ENCODE results near the gene ILRUN.

DNA sequence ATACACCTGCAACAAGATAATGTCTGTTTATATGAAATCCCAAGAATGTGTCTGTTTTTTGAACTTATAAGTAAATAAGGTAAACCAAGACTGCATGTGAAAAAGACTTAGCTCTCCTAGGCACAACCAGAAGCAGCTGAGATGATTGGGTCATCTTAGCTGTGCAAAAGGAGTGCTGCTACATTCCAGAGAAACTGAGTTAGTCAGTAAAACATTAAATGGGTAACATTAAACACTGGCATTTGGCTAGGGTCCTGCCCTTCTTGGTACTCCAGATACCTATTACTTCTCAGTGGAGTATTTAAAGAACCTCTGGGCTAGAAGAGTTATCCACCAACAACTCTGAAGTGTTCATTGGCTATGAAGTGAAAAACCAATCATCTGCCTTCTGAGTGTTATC, 47.8 kb downstream of the ILRUN start:
- TF ChIP-seq, protein P1, sequence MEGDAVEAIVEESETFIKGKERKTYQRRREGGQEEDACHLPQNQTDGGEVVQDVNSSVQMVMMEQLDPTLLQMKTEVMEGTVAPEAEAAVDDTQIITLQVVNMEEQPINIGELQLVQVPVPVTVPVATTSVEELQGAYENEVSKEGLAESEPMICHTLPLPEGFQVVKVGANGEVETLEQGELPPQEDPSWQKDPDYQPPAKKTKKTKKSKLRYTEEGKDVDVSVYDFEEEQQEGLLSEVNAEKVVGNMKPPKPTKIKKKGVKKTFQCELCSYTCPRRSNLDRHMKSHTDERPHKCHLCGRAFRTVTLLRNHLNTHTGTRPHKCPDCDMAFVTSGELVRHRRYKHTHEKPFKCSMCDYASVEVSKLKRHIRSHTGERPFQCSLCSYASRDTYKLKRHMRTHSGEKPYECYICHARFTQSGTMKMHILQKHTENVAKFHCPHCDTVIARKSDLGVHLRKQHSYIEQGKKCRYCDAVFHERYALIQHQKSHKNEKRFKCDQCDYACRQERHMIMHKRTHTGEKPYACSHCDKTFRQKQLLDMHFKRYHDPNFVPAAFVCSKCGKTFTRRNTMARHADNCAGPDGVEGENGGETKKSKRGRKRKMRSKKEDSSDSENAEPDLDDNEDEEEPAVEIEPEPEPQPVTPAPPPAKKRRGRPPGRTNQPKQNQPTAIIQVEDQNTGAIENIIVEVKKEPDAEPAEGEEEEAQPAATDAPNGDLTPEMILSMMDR (conservative IDR thresholded peaks at IDR 0.05; ENCODE audit: low read length), result no peak
- TF ChIP-seq EZH2phosphoT487 (IDR thresholded peaks at IDR 0.05; ENCODE audit: borderline replicate concordance), result no peak
